Muscle layer of colon (tissue), 2 donors: ENCODE data around the gene NUDT1.

Source experiments
- H3K27ac ChIP-seq: one replicate; pipeline ENCODE4 v1.7.0; 2013; ENCODE audit warnings: low read depth, mild to moderate bottlenecking, low read length, moderate library complexity
- H3K27me3 ChIP-seq, 2 donors: one replicate each; pipeline ENCODE4 v1.7.0; 2013; ENCODE audit warnings: low read length in 2 of 2, mild to moderate bottlenecking in 2 of 2; ENCODE audit not compliant: insufficient read depth in 2 of 2, control insufficient read depth in 1 of 2
- H3K36me3 ChIP-seq: one replicate; pipeline ENCODE4 v1.7.0; 2013; ENCODE audit warnings: mild to moderate bottlenecking, low read length; ENCODE audit not compliant: insufficient read depth
- H3K4me1 ChIP-seq: one replicate; pipeline ENCODE4 v1.7.0; 2013; ENCODE audit warnings: mild to moderate bottlenecking, low read length; ENCODE audit not compliant: insufficient read depth
- H3K4me3 ChIP-seq, 2 donors: one replicate each; pipeline ENCODE4 v1.7.0; 2013; ENCODE audit warnings: low read length in 2 of 2, low read depth in 1 of 2, mild to moderate bottlenecking in 1 of 2, moderate library complexity in 1 of 2
- H3K9ac ChIP-seq: one replicate; pipeline ENCODE4 v1.7.0; 2013; ENCODE audit warnings: low read length
- H3K9me3 ChIP-seq: one replicate; pipeline ENCODE4 v1.7.0; 2013; ENCODE audit warnings: mild to moderate bottlenecking, low read length
- donor health status: abdominal sarcoma.
- donor health status: Adenocarcinoma of cecum.

The NUDT1 gene

DNA sequence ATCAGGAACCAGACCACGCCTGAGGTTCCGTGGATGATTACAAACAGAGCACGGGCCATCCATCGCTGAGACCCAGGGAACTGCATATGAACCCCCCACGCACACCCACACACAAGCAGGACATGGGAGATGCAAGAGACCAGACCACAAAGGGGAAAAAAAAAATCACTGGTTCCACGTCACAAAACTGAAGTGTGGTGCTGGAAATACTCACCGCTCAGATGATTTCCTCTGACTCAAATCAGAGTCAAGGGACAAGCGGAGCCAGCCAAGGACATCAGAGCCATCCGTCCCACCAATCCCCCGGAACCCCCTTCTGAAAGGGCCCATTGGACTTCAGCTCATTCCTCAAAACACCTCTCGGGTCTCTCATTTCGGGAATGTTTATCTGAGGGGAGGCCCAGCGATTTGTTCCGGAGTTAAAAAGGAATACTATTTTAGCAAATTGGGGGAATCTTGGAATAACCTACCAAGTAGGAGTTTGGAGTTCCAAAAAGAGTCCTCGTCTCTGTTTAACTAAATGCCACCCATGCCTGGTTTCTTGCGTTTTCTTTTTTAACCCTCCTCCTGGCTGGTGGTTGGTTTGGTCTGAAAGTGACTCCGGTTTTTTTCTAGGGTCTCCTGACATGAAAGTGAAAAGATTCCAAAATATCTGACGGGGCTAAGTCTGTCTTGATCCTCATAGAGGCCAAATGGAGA is 57.3 kb downstream of the NUDT1 start:
- no peak overlapping the region for H3K9ac ChIP-seq
- H3K27me3 ChIP-seq = no peaks in the 10 kb centered on the region
- H3K4me1 ChIP-seq = no peaks in the 10 kb centered on the region
- no peak overlapping the region for H3K27ac ChIP-seq
- no peaks in the 10 kb centered on the region for H3K36me3 ChIP-seq
- H3K4me3 ChIP-seq = no peak overlapping the region
- no peaks in the 10 kb centered on the region for H3K9me3 ChIP-seq

GRCh38 chr7:2299870-2300512 is 58.0 kb downstream of the NUDT1 start:
- no peaks in the 10 kb centered on the region for H3K27me3 ChIP-seq
- H3K9me3 ChIP-seq = no peaks in the 10 kb centered on the region
- no peaks in the 10 kb centered on the region for H3K36me3 ChIP-seq
- no peak overlapping the region for H3K27ac ChIP-seq
- no peak overlapping the region for H3K9ac ChIP-seq
- H3K4me3 ChIP-seq = no peak overlapping the region
- H3K4me1 ChIP-seq = no peaks in the 10 kb centered on the region
